ENCODE results near the gene PTPRK. TPM values are rescaled to one million over a fixed set of nuclear protein-coding genes. Genes with fewer than 3 reads are reported as not detected.

The PTPRK gene
- total RNA-seq, 1 donor from 2014 or later = 43.0 TPM

DNA sequence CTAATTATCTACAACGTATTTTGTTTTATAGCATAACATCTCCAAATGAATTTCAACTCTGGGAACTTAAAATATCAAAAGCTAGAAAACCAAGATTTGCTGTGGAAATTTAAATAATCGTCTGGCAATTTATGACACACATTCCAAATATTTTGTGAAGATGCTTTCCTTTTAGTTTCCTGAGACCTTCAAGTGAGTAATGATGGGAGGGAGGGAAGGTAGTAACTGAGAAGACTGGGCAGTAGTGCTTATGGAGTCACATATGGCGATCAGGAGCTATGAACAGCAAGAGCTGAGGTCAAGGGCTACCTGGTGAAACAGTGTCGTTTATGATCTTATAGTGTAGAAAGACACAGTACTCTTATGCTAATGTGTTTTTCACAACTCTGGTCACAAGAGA is 441.4 kb downstream of the PTPRK start:
- intact Hi-C loops (cut with micrococcal nuclease) = no loop called here
- DNase-seq = no peak
- ATAC-seq = no peak

GRCh38 chr6:128078276-128078675 is 442.1 kb downstream of the PTPRK start:
- DNase-seq (no peak), ATAC-seq (no peak)
- intact Hi-C loops (cut with micrococcal nuclease) = no loop called here

DNA sequence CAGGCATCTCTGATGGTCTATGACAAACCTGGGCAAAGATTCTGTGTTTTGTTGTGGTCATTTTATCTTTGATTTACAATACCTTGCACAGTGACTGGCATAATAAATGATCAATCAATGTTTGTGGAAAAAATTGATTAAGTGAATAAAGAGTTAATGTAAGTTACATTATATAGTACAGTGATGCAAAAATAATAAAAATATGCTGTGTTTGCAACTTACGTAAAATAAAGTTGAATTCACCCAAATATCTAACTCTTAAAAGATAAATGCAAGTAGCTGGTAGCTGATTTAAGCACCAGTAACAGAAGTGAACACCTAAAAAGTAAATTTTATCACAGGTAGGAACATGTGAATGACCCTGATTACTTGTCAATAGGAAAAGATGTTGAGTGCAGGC is 443.6 kb downstream of the PTPRK start:
- ATAC-seq (no peak), DNase-seq (no peak)
- intact Hi-C loops (cut with micrococcal nuclease) = no loop called here

DNA sequence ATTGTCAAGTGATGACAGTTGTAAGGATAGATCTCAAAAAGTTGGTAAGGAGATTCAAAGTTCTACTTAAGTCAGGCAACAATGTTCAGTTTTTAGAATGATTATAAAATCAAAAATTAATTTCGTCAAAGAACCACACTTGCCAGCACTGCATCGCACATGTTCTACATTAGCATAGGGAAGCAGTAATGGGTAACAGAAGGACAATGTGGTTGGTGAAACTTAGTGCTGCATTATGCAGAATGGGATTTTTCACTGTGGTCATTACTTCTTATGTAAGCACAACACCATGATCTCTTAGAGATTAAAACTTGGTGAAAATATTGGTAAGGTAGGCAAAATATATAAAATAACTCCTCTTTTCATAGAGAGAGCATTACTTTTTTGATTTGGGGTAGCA is 445.8 kb downstream of the PTPRK start:
- DNase-seq = no peak
- intact Hi-C loops (cut with micrococcal nuclease) = no loop called here
- ATAC-seq = no peak

DNA sequence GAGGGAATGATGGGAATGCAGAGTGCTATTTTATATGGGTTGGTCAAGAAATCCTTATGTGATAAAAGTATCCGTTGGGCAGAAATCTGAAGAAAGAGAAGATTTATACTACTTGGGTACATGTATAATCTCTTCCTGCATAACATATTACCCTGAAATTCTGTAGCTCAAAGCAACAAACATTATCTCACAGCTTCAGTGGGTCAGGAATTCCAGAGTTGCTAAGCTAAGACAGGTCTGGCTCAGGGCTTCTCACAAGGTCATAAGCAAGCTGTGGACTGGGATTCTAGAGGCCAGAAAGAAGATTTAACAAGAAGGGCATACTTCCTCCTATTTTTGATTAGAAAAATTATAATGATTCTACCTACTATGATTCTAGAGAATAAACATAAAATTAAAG is 447.0 kb downstream of the PTPRK start:
- intact Hi-C loops (cut with micrococcal nuclease) = no loop called here
- ATAC-seq = peak; percentile 55
- no peak for DNase-seq

- ATAC-seq (no peak), DNase-seq (no peak)
- intact Hi-C loops (cut with micrococcal nuclease) = no loop called here
These were observed 449.2 kb downstream of the PTPRK start for GRCh38 chr6:128071212-128071611.

GRCh38 chr6:128070406-128070805 is 450.0 kb downstream of the PTPRK start:
- intact Hi-C loops (cut with micrococcal nuclease) = no loop called here
- DNase-seq (no peak), ATAC-seq (no peak)

GRCh38 chr6:128069188-128069587 is 451.2 kb downstream of the PTPRK start:
- DNase-seq = no peak
- intact Hi-C loops (cut with micrococcal nuclease) = no loop called here
- ATAC-seq = no peak

- intact Hi-C loops (cut with micrococcal nuclease) = no loop called here
- DNase-seq (peak; percentile 34), ATAC-seq (peak; percentile 98)
These were observed 452.3 kb downstream of the PTPRK start for GRCh38 chr6:128068119-128068479.

GRCh38 chr6:128067446-128068118 is 452.8 kb downstream of the PTPRK start:
- intact Hi-C loops (cut with micrococcal nuclease) = no loop called here
- no peak for DNase-seq
- ATAC-seq = peak; percentile 18

DNA sequence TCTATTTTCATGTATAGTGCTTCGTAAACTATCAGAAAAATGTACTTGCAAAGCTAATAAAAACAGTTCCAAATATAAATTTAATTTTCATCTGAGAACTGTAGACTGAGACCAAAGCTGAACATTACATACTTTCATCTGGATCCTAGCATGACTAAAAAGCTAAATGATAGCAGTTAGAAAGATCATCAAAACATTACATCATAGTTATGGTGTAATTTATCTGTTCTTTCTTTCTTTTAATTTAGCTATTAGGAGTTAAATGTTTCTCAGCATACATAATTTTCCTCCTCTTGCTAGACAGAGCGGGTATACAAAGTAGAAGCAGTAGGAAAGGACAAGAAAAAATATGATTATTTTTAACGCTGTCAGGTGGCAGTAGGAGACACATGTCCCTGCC is 455.3 kb downstream of the PTPRK start:
- DNase-seq (no peak), ATAC-seq (no peak)
- intact Hi-C loops (cut with micrococcal nuclease) = no loop called here

- intact Hi-C loops (cut with micrococcal nuclease) = no loop called here
- no peak for ATAC-seq
- no peak for DNase-seq
These were observed 455.9 kb downstream of the PTPRK start for GRCh38 chr6:128064540-128064895.

- intact Hi-C loops (cut with micrococcal nuclease) = no loop called here
- no peak for DNase-seq
- ATAC-seq = no peak
These were observed 456.4 kb downstream of the PTPRK start for GRCh38 chr6:128063850-128064539.

DNA sequence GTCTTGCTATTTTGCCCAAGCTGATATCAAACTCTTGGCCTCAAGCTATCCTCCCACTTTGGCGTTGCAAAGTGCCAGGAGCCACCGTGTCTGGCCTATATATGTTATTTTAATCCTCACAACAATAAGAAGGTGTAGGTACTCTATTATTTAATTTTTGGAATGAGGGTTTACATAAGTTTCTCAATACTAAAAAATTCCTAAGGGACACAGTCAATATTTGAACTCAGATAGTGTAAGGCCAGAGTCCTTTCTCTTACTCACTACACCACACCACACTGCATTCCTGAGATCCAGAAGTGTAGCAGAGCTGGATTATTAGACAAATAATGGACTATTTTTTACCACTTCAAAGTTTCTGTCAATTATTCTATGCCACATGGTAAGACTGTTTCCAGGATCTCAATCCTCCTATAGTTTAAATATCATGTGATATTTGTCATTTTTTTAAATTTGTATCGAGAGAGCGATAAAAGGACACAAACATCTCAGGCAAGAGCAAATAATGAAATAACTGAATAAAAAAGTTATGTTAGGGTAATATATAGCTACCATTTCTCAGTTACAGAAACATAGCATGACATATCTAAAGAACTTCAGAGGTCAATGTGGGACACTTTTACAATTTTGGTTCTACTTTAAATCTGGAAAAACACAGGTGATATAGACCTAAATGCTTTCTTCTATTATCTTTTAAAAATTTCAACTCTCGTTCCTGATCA is 457.4 kb downstream of the PTPRK start:
- intact Hi-C loops (cut with micrococcal nuclease) = no loop called here
- ATAC-seq (no peak), DNase-seq (no peak)

GRCh38 chr6:128057946-128058345 is 462.5 kb downstream of the PTPRK start:
- intact Hi-C loops (cut with micrococcal nuclease) = no loop called here
- DNase-seq (no peak), ATAC-seq (no peak)

- no peak for ATAC-seq
- intact Hi-C loops (cut with micrococcal nuclease) = no loop called here
- no peak for DNase-seq
These were observed 462.9 kb downstream of the PTPRK start for GRCh38 chr6:128057541-128057940.

- intact Hi-C loops (cut with micrococcal nuclease) = no loop called here
- no peak for ATAC-seq
- DNase-seq = no peak
These were observed 467.3 kb downstream of the PTPRK start for GRCh38 chr6:128053109-128053508.

GRCh38 chr6:128047989-128048388 is 472.4 kb downstream of the PTPRK start:
- intact Hi-C loops (cut with micrococcal nuclease) = no loop called here
- ATAC-seq = no peak
- DNase-seq = no peak

GRCh38 chr6:128046033-128046432 is 474.4 kb downstream of the PTPRK start:
- DNase-seq (no peak), ATAC-seq (no peak)
- intact Hi-C loops (cut with micrococcal nuclease) = no loop called here

GRCh38 chr6:128039543-128039942 is 480.9 kb downstream of the PTPRK start:
- intact Hi-C loops (cut with micrococcal nuclease) = no loop called here
- ATAC-seq (peak; percentile 89), DNase-seq (no peak)

Measured in left ventricle myocardium superior (tissue), 1 donor.